Hindlimb muscle (tissue), 1 donor: ENCODE data around the gene SERPINA6. TPM values are rescaled to one million over a fixed set of nuclear protein-coding genes. Genes with fewer than 3 reads are reported as not detected.
"Not testable (repeated sequence)": the region's sequence is repeated elsewhere in the genome, so short reads cannot be mapped to it uniquely, and the experiment has no call there.

Experiments
- DNase-seq: peaks from one replicate; pipeline ENCODE4 v3.0.0-alpha.2; 2013
- polyA plus RNA-seq: library from polyadenylated mRNA; unstranded; fragments of 120-200 nt; gene quantifications from one replicate; pipeline ENCODE4 v1.2.1, GENCODE V29; 2013; ENCODE audit not compliant: insufficient read length

Gene SERPINA6
- polyA plus RNA-seq, 1 donor = not detected

- DNase-seq = no peak
These were observed 31.1 kb downstream of the SERPINA6 start for GRCh38 chr14:94291906-94292525.

DNA sequence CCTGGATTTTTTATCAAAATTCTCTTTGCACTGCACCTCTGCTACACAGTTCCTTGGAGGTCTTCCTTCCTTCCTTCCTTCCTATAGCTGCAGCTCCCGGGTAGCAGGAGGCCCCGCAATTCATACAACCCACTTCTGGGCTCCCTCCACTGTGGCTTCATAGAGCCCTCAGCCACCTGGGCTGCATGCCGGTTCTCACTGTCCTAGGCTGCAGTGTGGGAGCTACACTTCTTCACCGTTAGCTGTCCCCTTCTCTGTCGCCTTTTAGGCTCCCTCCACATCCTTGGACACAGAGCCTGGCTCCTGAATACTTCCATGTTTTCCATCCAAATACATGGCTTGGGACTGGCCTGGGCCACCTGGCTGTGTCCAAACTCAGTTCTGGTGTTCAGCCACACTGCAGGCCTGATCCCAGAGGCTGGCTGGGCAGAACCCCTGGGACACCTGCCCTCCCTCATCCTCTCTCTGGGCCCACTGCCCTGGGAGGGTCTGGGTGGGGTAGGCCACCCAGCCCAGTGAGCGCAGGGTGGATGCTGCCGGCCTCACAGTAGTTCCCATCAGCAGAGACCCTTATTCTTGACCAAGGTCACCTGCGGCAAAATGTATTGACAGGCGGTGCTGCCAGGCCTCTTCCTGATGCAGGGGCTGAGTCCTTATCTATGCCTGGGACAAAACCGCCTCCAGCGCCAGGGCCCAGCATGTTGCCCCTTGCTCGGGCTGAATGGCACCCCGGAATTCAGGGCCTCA is 31.8 kb downstream of the SERPINA6 start:
- DNase-seq = no peak

DNA sequence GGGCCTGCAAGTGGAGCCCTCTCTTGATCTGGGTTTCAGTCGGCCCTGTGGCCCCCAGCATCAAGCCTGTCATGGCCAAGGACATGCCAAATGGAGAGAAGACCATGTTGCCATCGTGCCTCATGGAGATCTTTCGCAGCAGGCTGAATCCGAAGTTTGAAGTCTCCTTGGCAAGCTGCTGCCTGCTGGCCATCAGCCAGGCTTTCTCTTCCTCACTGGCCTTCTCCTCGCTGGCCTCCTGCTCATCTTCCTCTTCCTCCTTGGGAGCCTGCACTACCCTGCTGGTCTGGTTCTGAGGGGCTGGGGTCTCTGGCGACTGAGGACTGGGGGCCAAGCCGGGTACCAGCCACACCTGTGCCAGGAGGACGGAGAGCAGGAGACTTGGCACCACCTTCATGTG is 32.9 kb downstream of the SERPINA6 start:
- no peak for DNase-seq

GRCh38 chr14:94288610-94289465 is 34.3 kb downstream of the SERPINA6 start:
- DNase-seq = no peak

DNA sequence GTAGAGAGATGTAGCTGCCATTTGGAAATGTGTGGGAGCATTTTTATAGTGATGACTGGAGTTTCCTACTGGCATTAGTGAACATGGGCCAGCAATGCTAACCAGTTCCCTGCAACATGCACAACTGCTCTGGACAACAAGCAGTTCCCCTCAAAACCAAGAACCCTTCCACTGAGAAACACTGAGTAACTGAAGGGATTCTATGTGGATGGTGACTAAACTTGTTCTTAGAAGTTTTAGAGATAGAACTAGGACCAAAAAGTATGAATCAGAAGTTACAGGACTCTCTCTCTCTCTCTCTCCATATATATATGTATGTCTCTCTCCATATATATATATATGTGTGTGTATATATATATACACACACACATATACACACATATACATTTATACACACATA is 38.0 kb downstream of the SERPINA6 start:
- DNase-seq = no peak

DNA sequence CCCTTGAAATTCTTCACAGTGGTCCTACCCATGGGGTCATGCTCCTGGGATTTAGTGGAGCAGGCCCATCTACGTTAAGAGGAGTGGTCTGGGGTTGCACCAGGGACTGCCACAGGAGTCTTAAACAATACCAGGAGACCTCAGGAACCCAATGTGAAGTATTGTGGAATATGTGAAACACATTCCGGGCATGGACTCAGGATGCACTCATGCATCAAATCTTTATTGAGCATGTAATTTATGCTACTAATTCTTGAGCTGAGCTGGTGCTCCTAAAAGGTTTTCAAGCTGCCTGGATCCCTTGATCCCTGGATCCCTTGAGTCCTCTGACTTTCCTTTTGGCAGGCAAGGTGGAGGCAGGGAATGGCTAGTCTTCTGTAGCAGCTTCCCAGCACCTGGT is 38.9 kb downstream of the SERPINA6 start:
- DNase-seq = no peak

- DNase-seq = no peak
These were observed 40.0 kb downstream of the SERPINA6 start for GRCh38 chr14:94282991-94283723.

DNA sequence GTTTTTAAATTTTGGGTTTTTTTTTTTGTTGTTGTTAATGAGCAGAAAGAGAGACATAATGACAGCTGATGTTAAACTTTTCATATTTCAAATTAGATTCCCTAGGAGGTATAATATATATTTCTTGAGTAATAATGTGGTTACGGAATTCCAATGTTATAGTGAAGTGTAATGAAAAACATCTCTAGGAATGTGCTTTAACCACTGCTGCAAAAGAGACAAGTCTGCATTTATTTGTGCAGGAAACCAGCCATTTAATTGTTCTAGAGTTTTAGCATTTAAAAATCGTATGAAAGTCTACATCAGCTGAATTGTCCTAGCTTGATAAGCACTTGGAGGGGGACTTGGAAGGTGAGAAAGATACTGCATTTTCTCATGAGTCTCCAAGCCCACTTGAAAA is 44.4 kb downstream of the SERPINA6 start:
- no peak for DNase-seq

DNA sequence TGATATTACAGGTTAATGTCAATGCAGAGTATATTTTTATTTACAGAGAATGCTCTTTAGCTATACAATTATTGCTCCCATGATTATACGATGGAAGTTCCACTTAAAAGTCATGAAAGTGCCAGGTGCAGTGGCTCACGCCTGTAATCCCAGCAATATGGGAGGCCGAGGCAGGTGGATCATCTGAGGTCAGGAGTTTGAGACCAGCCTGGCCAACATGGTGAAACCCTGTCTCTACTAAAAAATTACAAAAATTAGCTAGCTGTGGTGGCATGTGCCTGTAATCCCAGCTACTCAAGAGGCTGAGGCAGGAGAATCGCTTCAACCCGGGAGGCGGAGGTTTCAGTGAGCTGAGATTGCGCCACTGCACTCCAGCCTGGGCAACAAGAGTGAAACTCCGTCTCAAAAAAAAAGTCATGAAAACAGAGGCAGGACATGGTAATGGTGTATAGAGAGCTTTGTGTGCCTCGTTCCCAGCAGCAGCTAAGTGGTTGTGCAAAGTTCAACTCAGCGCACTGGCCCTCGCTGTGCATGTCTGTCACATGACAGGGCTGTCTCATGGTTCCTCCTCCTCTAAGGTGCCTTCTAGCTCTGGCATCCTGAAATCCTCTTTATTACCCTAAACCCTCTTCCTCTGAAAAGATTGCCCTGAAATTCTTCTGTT is 46.1 kb downstream of the SERPINA6 start:
- DNase-seq = not testable (repeated sequence)

DNA sequence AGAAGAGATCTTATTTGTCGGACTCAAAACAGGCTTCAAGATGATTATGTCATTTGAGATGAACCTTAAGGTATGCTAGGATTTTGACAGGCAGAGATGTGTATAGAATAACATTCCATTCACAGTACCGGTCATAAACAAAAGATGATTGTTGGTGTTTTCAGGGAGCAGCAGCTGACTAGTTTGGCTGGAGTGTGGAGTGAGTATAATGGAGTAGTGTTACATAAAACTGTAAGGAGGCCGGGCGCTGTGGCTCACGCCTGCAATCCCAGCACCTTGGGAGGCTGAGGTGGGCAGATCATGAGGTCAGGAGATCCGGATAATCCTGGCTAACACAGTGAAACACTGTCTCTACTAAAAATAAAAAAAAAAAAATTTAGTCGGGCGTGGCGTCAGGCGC is 54.0 kb downstream of the SERPINA6 start:
- no peak for DNase-seq

GRCh38 chr14:94268582-94268981 is 54.6 kb downstream of the SERPINA6 start:
- not testable (repeated sequence) for DNase-seq

GRCh38 chr14:94267352-94267751 is 55.8 kb downstream of the SERPINA6 start:
- DNase-seq = no peak

GRCh38 chr14:94264195-94264594 is 58.9 kb downstream of the SERPINA6 start:
- not testable (repeated sequence) for DNase-seq

Other genes with a start within 250 kb of the SERPINA6 start
- gene DDX24, start 242.1 kb downstream of the SERPINA6 start, polyA plus RNA-seq = 84.8 TPM
- gene IFI27L1, start 242.0 kb downstream of the SERPINA6 start, polyA plus RNA-seq = 11.6 TPM
- 2.6 TPM for gene IFI27, start 212.6 kb downstream of the SERPINA6 start, polyA plus RNA-seq
- 12.7 TPM for gene IFI27L2, start 193.7 kb downstream of the SERPINA6 start, polyA plus RNA-seq
- gene PPP4R4, start 149.0 kb downstream of the SERPINA6 start, polyA plus RNA-seq = 0.22 TPM
- not detected for gene SERPINA10, start 30.1 kb downstream of the SERPINA6 start, polyA plus RNA-seq
- not detected for gene SERPINA2, start 43.4 kb upstream of the SERPINA6 start, polyA plus RNA-seq
- gene SERPINA1, start 65.3 kb upstream of the SERPINA6 start, polyA plus RNA-seq = 0.61 TPM
- gene SERPINA11, start 129.5 kb upstream of the SERPINA6 start, polyA plus RNA-seq = not detected
- not detected for gene SERPINA9, start 152.9 kb upstream of the SERPINA6 start, polyA plus RNA-seq
- gene SERPINA12, start 186.1 kb upstream of the SERPINA6 start, polyA plus RNA-seq = not detected
- not detected for gene SERPINA4, start 238.1 kb upstream of the SERPINA6 start, polyA plus RNA-seq